Panc1 (cell line): ENCODE data around the gene MGA.

ENCODE experiments used
- POLR2AphosphoS5 ChIP-seq: IDR thresholded peaks from 2 replicates; pipeline ENCODE4 v1.6.1; 2012; ENCODE audit warnings: mild to moderate bottlenecking, low read depth, low read length, moderate library complexity
- TF ChIP-seq, protein P1 (sequence below): fragments of 450-650 bp; IDR thresholded peaks from 2 replicates; pipeline ENCODE4 v1.5.1; 2017; ENCODE audit warnings: mild to moderate bottlenecking
- TF ChIP-seq, protein P2 (sequence below), 2 experiments: IDR thresholded peaks; 2 replicates each; pipeline ENCODE4 v1.6.1; 2011 to 2012; ENCODE audit warnings: low read depth in 2 of 2, control low read depth in 1 of 2, low read length in 1 of 2, mild to moderate bottlenecking in 1 of 2, moderate library complexity in 1 of 2; ENCODE audit not compliant: insufficient read depth in 1 of 2

DNA sequence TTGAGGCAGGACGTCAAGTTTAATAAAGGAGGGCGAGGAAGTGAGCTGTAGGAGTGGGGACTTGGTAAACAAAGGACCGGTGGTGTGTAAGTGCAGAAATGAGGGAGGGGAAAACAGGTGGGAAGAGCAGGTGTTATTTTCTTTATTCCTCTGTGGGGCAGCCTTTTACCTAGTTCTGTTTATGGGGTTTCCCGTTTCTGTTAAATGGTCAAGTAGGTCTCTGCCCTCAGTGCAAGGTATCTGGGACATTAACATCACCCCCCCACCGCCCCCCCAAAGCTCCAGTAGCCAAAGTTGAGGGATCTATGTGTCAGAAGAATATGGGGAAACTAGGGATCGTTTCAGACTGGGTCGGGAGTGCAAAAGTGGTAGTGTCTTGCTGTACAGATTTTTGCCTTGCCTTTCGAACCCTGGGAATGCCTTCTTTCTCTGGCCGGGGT is 893 bp downstream of the MGA start:
- TF ChIP-seq, protein P1, sequence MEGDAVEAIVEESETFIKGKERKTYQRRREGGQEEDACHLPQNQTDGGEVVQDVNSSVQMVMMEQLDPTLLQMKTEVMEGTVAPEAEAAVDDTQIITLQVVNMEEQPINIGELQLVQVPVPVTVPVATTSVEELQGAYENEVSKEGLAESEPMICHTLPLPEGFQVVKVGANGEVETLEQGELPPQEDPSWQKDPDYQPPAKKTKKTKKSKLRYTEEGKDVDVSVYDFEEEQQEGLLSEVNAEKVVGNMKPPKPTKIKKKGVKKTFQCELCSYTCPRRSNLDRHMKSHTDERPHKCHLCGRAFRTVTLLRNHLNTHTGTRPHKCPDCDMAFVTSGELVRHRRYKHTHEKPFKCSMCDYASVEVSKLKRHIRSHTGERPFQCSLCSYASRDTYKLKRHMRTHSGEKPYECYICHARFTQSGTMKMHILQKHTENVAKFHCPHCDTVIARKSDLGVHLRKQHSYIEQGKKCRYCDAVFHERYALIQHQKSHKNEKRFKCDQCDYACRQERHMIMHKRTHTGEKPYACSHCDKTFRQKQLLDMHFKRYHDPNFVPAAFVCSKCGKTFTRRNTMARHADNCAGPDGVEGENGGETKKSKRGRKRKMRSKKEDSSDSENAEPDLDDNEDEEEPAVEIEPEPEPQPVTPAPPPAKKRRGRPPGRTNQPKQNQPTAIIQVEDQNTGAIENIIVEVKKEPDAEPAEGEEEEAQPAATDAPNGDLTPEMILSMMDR = peak; percentile 19; the same call in 1 of the 2 replicates
- TF ChIP-seq POLR2AphosphoS5 = no peak
- TF ChIP-seq, protein P2, sequence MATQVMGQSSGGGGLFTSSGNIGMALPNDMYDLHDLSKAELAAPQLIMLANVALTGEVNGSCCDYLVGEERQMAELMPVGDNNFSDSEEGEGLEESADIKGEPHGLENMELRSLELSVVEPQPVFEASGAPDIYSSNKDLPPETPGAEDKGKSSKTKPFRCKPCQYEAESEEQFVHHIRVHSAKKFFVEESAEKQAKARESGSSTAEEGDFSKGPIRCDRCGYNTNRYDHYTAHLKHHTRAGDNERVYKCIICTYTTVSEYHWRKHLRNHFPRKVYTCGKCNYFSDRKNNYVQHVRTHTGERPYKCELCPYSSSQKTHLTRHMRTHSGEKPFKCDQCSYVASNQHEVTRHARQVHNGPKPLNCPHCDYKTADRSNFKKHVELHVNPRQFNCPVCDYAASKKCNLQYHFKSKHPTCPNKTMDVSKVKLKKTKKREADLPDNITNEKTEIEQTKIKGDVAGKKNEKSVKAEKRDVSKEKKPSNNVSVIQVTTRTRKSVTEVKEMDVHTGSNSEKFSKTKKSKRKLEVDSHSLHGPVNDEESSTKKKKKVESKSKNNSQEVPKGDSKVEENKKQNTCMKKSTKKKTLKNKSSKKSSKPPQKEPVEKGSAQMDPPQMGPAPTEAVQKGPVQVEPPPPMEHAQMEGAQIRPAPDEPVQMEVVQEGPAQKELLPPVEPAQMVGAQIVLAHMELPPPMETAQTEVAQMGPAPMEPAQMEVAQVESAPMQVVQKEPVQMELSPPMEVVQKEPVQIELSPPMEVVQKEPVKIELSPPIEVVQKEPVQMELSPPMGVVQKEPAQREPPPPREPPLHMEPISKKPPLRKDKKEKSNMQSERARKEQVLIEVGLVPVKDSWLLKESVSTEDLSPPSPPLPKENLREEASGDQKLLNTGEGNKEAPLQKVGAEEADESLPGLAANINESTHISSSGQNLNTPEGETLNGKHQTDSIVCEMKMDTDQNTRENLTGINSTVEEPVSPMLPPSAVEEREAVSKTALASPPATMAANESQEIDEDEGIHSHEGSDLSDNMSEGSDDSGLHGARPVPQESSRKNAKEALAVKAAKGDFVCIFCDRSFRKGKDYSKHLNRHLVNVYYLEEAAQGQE (IDR thresholded peaks at IDR 0.05; ENCODE audit: insufficient read depth in 1 of 2, low read depth in 2 of 2, low read length in 1 of 2) = no peak
